GM18870 (cell line): ENCODE results near the gene IQCH.

Experiments used
- ATAC-seq: cut with Tn5 transposase; IDR thresholded peaks from one replicate; pipeline ENCODE4 v1.9.1; 2021; ENCODE audit warnings: moderate library complexity; ENCODE audit not compliant: unreplicated experiment

The IQCH gene

GRCh38 chr15:67481680-67482079, 227.1 kb downstream of the IQCH start:
- ATAC-seq, result no peak

GRCh38 chr15:67495585-67495984, 241.0 kb downstream of the IQCH start:
- ATAC-seq, result no peak

GRCh38 chr15:67501177-67501835, 246.7 kb downstream of the IQCH start:
- ATAC-seq, result no peak

GRCh38 chr15:67501836-67502461, 247.4 kb downstream of the IQCH start:
- no peak for ATAC-seq

GRCh38 chr15:67504056-67504455, 249.5 kb downstream of the IQCH start:
- no peak for ATAC-seq

GRCh38 chr15:67504796-67505195, 250.2 kb downstream of the IQCH start:
- ATAC-seq, result no peak

- no peak for ATAC-seq
Measured at GRCh38 chr15:67505675-67506572, 251.3 kb downstream of the IQCH start.

- no peak for ATAC-seq
Measured at GRCh38 chr15:67506775-67507747, 252.5 kb downstream of the IQCH start.

GRCh38 chr15:67508407-67508806, 253.8 kb downstream of the IQCH start:
- no peak for ATAC-seq

GRCh38 chr15:67509918-67510317, 255.3 kb downstream of the IQCH start:
- ATAC-seq, result no peak

- no peak for ATAC-seq
Measured at GRCh38 chr15:67510597-67511190, 256.1 kb downstream of the IQCH start.

- ATAC-seq, result no peak
Measured at GRCh38 chr15:67511606-67512005, 257.0 kb downstream of the IQCH start.

- no peak for ATAC-seq
Measured at GRCh38 chr15:67512140-67512539, 257.6 kb downstream of the IQCH start.

GRCh38 chr15:67512933-67513714, 258.5 kb downstream of the IQCH start:
- no peak for ATAC-seq

- no peak for ATAC-seq
Measured at GRCh38 chr15:67515090-67515489, 260.5 kb downstream of the IQCH start.

GRCh38 chr15:67515557-67515956, 261.0 kb downstream of the IQCH start:
- ATAC-seq, result no peak

- no peak for ATAC-seq
Measured at GRCh38 chr15:67520321-67521028, 265.9 kb downstream of the IQCH start.

- ATAC-seq, result peak; percentile 58
Measured at GRCh38 chr15:67521029-67521782, 266.6 kb downstream of the IQCH start, which contains the start of gene C15orf61. Gene C15orf61 (plus strand): TSS chr15:67521131. CDS start chr15:67521249, 118 bp downstream.
